ENCODE data around the gene WDR7.

WDR7 gene

GRCh38 chr18:56937874-56938430, 286.8 kb downstream of the WDR7 start:
- DNase-seq (ENCODE audit: low read depth): no peak

DNA sequence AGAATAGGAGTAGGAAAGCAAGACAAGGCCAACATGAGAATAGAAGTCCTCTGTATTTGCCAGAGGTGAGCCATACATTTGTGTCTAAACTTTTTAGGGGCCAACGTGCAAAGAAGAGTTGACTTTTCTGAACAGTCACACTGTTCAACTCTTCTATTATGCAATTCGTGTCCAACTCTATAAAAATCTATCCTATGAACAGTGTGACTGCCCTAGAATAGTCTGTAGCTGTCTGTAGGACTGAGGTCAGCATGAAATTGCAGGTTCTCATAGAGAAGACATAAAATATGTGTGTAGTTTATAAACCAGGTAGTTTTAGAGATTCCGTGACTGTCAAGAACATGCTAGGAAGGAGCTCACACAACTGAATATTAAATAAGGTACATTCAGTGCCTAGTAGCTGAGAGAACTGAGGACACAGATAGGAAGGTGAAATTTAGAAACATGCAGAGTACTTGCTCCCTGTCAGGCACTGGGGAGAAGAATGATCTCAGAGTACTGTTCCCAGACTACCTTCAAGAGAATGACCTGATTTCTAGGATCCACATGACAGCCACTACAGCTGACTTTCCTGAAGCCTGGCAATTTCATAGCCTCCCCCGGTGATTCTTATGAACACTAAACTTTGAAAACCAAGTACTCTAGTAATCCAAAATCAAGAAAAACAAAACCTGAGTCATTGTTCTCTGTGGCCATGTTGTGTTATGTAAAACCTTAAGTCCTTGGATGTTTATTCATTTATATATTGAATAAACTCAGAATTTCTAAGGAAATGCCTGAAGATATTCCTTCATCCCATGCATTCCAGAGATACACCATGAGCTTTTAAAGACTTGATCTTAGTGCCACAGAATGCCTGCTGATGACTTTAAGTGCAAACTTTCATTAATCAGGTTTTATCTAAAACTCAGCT, 294.3 kb downstream of the WDR7 start:
- no peak for DNase-seq (ENCODE audit: low read depth)

DNA sequence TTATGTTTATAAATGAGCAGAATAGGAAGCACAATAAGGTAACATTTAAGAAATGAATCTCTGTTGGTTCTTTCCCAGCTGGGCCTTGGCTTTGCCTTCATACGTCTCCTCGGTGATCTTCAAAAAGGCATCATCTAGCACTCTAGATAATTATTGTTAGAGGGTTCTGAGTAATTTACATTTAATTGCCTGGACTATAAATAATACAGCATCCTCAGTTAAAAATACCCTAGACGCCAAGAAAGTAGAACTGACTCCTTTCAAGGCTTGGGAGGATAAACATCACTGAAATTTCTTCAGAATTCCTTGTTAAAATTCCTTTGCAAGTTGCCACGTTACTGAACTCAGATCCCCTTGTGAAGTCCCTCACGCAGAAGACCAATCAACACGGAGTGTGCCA, 296.1 kb downstream of the WDR7 start:
- DNase-seq (ENCODE audit: low read depth): no peak

- no peak for DNase-seq (ENCODE audit: low read depth)
Measured at GRCh38 chr18:56952026-56952425, 300.9 kb downstream of the WDR7 start.

GRCh38 chr18:56953428-56954198, 302.5 kb downstream of the WDR7 start:
- DNase-seq (ENCODE audit: low read depth): no peak

DNA sequence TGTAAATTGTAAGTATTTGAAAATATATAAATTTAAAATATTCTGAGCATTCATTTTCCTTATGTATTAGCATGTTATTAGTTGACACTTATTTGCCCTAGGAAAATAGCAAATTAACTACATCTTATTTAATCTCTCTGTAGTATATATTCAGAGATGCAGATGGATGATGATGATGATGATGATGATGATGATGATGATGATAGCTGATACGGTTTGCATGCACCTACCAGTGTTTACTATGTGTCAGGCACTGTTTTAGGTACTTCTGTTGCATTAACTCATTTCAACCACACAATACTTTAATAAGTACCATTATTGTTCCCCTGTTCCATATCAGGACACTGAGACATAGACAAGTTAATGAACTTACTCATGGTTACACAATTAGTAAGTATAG, 304.3 kb downstream of the WDR7 start:
- DNase-seq (ENCODE audit: low read depth): no peak

- no peak for DNase-seq (ENCODE audit: low read depth)
Measured at GRCh38 chr18:56959120-56959519, 308.0 kb downstream of the WDR7 start.

DNA sequence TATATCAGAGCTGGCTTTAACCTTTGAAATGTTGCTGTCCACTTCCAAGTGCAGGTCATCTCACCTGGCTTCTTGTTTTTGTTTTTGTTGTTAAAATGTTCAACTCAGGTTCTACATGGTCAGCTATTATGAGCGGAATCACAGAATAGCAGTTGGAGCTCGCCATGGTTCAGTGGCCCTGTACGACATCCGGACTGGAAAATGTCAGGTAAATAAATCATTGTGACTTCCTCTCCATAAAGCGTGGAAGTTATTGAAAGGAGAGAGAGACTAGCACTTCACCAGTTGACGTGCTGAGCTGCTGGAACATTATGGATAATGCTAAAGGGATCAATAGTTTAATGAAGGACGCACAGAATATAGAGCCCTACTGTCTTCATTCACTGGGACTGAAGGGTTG, 311.2 kb downstream of the WDR7 start:
- DNase-seq (ENCODE audit: low read depth): no peak

GRCh38 chr18:56967035-56967434, 315.9 kb downstream of the WDR7 start:
- DNase-seq (ENCODE audit: low read depth): no peak

DNA sequence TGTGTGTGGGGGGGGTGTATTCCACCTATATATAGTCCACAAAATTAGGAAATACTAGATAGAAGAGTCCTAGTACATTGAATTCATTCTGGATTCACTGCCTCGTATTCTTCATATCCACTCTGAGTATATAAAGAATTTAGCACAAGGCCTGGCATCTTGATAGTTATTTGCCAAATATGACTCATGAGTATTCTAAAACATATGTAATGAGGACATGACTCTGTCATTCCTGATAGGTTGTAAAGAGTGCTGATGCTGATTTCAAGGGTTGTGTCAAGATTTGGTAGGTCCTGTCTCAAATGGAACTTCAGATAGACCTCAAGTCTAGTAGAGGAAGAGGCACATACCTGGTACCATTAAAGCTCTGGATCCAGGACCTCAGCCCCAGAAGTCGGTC, 322.3 kb downstream of the WDR7 start:
- no peak for DNase-seq (ENCODE audit: low read depth)

DNA sequence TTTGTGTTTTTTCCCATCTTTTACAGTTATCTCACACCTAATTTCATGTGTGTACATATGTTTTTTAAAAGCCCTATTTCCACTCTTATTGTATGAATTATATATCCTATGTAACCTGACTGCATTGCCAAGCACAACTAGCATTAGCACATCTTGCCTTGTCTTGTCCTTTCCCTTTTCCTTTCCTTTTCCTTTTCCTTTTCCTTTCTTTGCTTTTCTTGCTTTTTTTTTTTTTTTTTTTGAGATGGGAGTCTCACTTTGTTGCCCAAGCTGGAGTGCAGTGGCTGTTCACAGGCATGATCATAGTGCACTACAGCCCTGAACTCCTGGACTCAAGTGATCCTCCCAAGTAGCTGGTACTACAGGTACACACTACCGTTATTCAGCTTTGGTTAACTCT, 323.0 kb downstream of the WDR7 start:
- DNase-seq (ENCODE audit: low read depth): no peak

DNA sequence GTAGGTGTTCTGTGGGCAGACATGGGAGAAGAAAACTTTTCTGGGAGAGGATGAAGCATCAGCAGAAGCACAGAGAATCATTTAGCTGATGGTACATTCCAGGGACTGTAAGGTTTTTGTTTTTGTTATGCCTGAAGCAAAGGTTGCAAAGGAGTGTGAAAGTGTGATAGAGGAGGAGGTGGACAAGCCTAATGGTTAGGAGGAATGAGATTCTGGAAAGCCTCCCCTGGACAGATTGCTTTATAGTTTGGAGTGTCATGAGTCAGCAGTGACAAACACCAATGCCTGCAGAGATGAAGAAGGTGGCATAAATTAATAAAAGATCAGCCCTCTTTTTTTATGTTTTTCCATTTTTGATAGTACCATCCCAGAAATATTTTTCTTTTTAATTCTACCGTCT, 324.1 kb downstream of the WDR7 start:
- DNase-seq (ENCODE audit: low read depth): no peak

- DNase-seq (ENCODE audit: low read depth): no peak
Measured at GRCh38 chr18:56977309-56977708, 326.1 kb downstream of the WDR7 start.

GRCh38 chr18:56977771-56978170, 326.6 kb downstream of the WDR7 start:
- no peak for DNase-seq (ENCODE audit: low read depth)

GRCh38 chr18:56980151-56980550, 329.0 kb downstream of the WDR7 start:
- DNase-seq (ENCODE audit: low read depth): no peak

DNA sequence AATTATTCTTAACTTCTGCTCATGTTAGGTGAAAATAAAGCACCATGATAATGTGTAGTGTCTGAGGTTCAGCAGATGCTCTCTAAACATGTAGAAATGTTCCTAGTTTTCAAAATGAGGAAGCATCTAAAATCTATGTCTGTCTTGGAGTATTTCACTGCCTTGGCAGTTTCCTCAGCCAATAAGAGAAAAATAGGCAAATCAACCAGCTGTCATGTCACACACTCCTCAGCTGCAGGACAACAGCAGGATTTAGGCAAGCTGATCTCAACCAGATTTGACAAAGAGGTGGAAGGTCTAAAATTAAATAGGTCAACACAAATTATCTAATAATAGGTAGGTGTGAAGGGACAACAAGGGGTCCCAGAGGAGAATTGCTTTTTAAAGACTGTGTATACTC, 331.6 kb downstream of the WDR7 start:
- no peak for DNase-seq (ENCODE audit: low read depth)

DNA sequence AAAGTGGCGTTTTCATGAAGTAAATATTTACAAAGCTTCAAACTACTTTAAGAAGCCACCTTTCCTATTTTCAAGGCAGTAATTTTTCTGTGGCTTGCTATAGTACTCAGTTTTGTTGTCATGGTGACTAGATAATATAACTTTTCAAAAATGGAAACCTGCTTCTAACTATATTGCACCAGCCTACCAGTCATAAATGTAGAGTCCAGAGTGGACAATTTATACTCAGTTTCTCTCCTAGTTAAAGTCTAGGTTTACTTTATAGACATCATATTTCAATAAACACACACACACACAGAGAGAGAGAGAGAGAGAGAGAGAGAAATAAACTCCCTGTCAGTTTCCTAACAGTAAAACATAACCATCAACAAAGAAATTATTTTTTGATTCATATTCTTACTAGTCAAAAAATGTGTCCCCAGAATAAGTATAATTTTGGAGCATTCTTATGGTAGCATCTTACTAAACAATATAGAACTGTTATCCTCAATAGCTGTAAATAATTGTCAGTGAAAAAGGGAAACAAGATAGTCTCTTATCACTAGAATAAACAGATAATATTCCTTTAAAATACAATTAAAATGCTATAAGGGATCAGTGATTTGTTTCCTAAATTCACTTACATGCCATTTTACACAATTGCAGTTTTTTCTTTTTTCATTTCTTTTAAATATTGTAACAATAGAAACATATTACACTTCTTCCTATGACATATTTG, 332.3 kb downstream of the WDR7 start:
- no peak for DNase-seq (ENCODE audit: low read depth)

GRCh38 chr18:56984731-56985130, 333.6 kb downstream of the WDR7 start:
- no peak for DNase-seq (ENCODE audit: low read depth)

- no peak for DNase-seq (ENCODE audit: low read depth)
Measured at GRCh38 chr18:56986829-56987228, 335.7 kb downstream of the WDR7 start.

DNA sequence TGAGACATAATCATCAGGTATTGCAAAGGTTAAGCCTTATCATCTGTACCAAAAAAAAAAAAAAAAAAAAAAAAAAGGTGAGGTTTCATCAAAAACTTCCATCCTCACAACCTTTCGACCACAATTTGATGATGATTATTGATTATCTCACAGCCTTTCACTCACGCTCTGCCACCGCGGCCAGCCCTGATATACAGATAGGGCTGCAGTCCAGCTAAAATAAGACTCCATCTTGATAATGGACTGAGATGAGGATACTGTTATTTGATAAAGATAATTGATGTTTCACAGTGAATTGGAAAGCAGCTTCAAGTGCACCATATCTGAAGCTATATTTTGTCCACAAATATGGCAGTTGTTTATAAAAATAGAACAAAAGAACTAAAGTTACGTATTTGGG, 336.1 kb downstream of the WDR7 start:
- DNase-seq (ENCODE audit: low read depth): no peak

GRCh38 chr18:56988022-56988421, 336.9 kb downstream of the WDR7 start:
- no peak for DNase-seq (ENCODE audit: low read depth)

DNA sequence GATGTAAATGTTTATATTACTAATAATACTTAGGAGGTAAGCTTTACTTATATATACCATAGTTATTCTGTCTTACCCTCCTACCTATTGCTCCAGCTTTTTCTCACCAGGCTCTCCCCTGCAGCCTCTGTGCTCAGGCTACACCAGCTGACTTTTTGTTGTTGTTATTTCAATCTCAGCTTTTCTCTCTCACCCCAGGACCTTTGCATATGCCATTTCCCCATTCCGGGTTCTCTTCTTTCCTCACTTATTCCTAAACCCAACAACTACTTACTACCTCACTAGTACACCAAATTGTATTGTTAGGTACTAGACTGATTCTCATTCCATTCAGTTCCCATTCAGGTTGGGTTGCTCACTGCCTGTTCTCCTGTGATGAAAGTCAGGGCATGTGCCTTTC, 339.5 kb downstream of the WDR7 start:
- no peak for DNase-seq (ENCODE audit: low read depth)
